NCI-H1417 (cell line): Measurements from ENCODE around the gene GALC.
A peak's percentile ranks its signal among the peaks of the same experiment; 100 is the strongest.

Experiments
- DNase-seq, 3 experiments: peaks; one replicate each; lab custom pipeline; 2025; lab: John Stamatoyannopoulos, UW

The GALC gene

GRCh38 chr14:87960013-87960787 is 32.8 kb downstream of the GALC start:
- DNase-seq, result no peak

GRCh38 chr14:87955501-87955900 is 37.5 kb downstream of the GALC start:
- no peak for DNase-seq

- DNase-seq, result no peak
Measured at GRCh38 chr14:87952307-87953094, 40.5 kb downstream of the GALC start.

- peak; percentile 8 to 77 (median 41) for DNase-seq
Measured at GRCh38 chr14:87944987-87945604, 47.9 kb downstream of the GALC start.

GRCh38 chr14:87940894-87941293 is 52.1 kb downstream of the GALC start:
- no peak for DNase-seq

GRCh38 chr14:87940382-87940781 is 52.6 kb downstream of the GALC start:
- DNase-seq, result no peak

GRCh38 chr14:87935886-87936285 is 57.1 kb downstream of the GALC start:
- DNase-seq, result peak; percentile 66 to 92 (median 79)

- DNase-seq, result no peak
Measured at GRCh38 chr14:87935081-87935828, 57.7 kb downstream of the GALC start.

- peak in 1 of 3 experiments; percentile 32 for DNase-seq
Measured at GRCh38 chr14:87934185-87934584, 58.8 kb downstream of the GALC start.

- peak in 1 of 3 experiments; percentile 63 for DNase-seq
Measured at GRCh38 chr14:87916886-87917275, 76.1 kb downstream of the GALC start.

GRCh38 chr14:87916103-87916885 is 76.7 kb downstream of the GALC start:
- no peak for DNase-seq

GRCh38 chr14:87908550-87908949 is 84.4 kb downstream of the GALC start:
- no peak for DNase-seq

- no peak for DNase-seq
Measured at GRCh38 chr14:87901652-87902051, 91.3 kb downstream of the GALC start.

GRCh38 chr14:87901236-87901635 is 91.7 kb downstream of the GALC start:
- no peak for DNase-seq

GRCh38 chr14:87899228-87899627 is 93.8 kb downstream of the GALC start:
- DNase-seq, result peak; percentile 23 to 69 (median 30)

GRCh38 chr14:87898301-87898700 is 94.7 kb downstream of the GALC start:
- no peak for DNase-seq

- peak; percentile 22 to 89 (median 82) for DNase-seq
Measured at GRCh38 chr14:87896393-87897380, 96.3 kb downstream of the GALC start.

- peak in 1 of 3 experiments; percentile 78 for DNase-seq
Measured at GRCh38 chr14:87894920-87895319, 98.1 kb downstream of the GALC start.

GRCh38 chr14:87892763-87893162 is 100.2 kb downstream of the GALC start:
- DNase-seq, result no peak
